Measurements from ENCODE around the gene TSPAN11. TPM values are rescaled to one million over a fixed set of nuclear protein-coding genes. Genes with fewer than 3 reads are reported as not detected.

The TSPAN11 gene
- total and polyA plus RNA-seq, 4 donors, result 0.13 to 1.2 (median 0.44) TPM

- no peak overlapping the region for H3K9ac ChIP-seq (ENCODE audit: low read depth in 1 of 2, low read length in 2 of 2)
- no peaks in the 10 kb centered on the region for H3K27me3 ChIP-seq (ENCODE audit: control insufficient read depth in 4 of 4, insufficient read depth in 4 of 4, low read length in 3 of 4)
- H3K36me3 ChIP-seq (ENCODE audit: control insufficient read depth in 4 of 4, insufficient read depth in 3 of 4, low read depth in 1 of 4, low read length in 3 of 4), result no peaks in the 10 kb centered on the region
- 90% methylated on average over 9 of the region's 9 CpGs for WGBS
- H3K4me1 ChIP-seq (ENCODE audit: control insufficient read depth in 4 of 4, insufficient read depth in 4 of 4, low read length in 3 of 4), result no peaks in the 10 kb centered on the region
- H3K4me3 ChIP-seq (ENCODE audit: low read depth in 1 of 3, low read length in 3 of 3), result no peak overlapping the region
- H3K9me3 ChIP-seq (ENCODE audit: control insufficient read depth in 4 of 4, low read length in 3 of 4), result no peaks in the 10 kb centered on the region
- H3K27ac ChIP-seq (ENCODE audit: low read depth in 1 of 2, low read length in 2 of 2), result no peak overlapping the region
- no peak for TF ChIP-seq HNF4A (conservative IDR thresholded peaks at IDR 0.05)
- TF ChIP-seq RXRA (IDR thresholded peaks at IDR 0.05), result no peak
- no peak for TF ChIP-seq SP1 (IDR thresholded peaks at IDR 0.05)
- no peak for TF ChIP-seq HNF4G (IDR thresholded peaks at IDR 0.05)
- TF ChIP-seq YY1 (IDR thresholded peaks at IDR 0.05), result no peak
- TF ChIP-seq NR2F2 (IDR thresholded peaks at IDR 0.05), result no peak
- no peak for DNase-seq (ENCODE audit: low spot score)
Observed at GRCh38 chr12:30988086-30988485, 61.5 kb downstream of the TSPAN11 start.

- no peak for DNase-seq (ENCODE audit: low spot score)
- 50% methylated on average over 9 of the region's 9 CpGs for WGBS
- Histone ChIP-seq H3K27ac (ENCODE audit: low read depth in 1 of 2, low read length in 2 of 2) (no peak overlapping the region), H3K27me3 (ENCODE audit: control insufficient read depth in 4 of 4, insufficient read depth in 4 of 4, low read length in 3 of 4) (no peaks in the 10 kb centered on the region), H3K9ac (ENCODE audit: low read depth in 1 of 2, low read length in 2 of 2) (no peak overlapping the region), H3K9me3 (ENCODE audit: control insufficient read depth in 4 of 4, low read length in 3 of 4) (no peaks in the 10 kb centered on the region), H3K4me1 (ENCODE audit: control insufficient read depth in 4 of 4, insufficient read depth in 4 of 4, low read length in 3 of 4) (no peaks in the 10 kb centered on the region), H3K36me3 (ENCODE audit: control insufficient read depth in 4 of 4, insufficient read depth in 3 of 4, low read depth in 1 of 4, low read length in 3 of 4) (no peaks in the 10 kb centered on the region), H3K4me3 (ENCODE audit: low read depth in 1 of 3, low read length in 3 of 3) (no peak overlapping the region)
- TF ChIP-seq FOXA2 (IDR thresholded peaks at IDR 0.05) (peak; percentile 54), SP1 (IDR thresholded peaks at IDR 0.05) (no peak), HNF4G (IDR thresholded peaks at IDR 0.05) (no peak), HNF4A (conservative IDR thresholded peaks at IDR 0.05) (no peak), RXRA (IDR thresholded peaks at IDR 0.05) (no peak)
Observed at GRCh38 chr12:30988646-30989286, 62.2 kb downstream of the TSPAN11 start.

- H3K27ac ChIP-seq (ENCODE audit: low read depth in 1 of 2, low read length in 2 of 2), result no peak overlapping the region
- H3K4me3 ChIP-seq (ENCODE audit: low read depth in 1 of 3, low read length in 3 of 3), result no peak overlapping the region
- no peaks in the 10 kb centered on the region for H3K36me3 ChIP-seq (ENCODE audit: control insufficient read depth in 4 of 4, insufficient read depth in 3 of 4, low read depth in 1 of 4, low read length in 3 of 4)
- DNase-seq (ENCODE audit: low spot score), result no peak
- no peak overlapping the region for H3K9ac ChIP-seq (ENCODE audit: low read depth in 1 of 2, low read length in 2 of 2)
- 71% methylated on average over 6 of the region's 6 CpGs for WGBS
- H3K27me3 ChIP-seq (ENCODE audit: control insufficient read depth in 4 of 4, insufficient read depth in 4 of 4, low read length in 3 of 4), result no peaks in the 10 kb centered on the region
- no peaks in the 10 kb centered on the region for H3K9me3 ChIP-seq (ENCODE audit: control insufficient read depth in 4 of 4, low read length in 3 of 4)
- no peaks in the 10 kb centered on the region for H3K4me1 ChIP-seq (ENCODE audit: control insufficient read depth in 4 of 4, insufficient read depth in 4 of 4, low read length in 3 of 4)
- peak in 1 of 2 donors; percentile 21 for TF ChIP-seq RAD21 (IDR thresholded peaks at IDR 0.05)
- no peak for TF ChIP-seq FOXA1 (IDR thresholded peaks at IDR 0.05)
- no peak for TF ChIP-seq YY1 (IDR thresholded peaks at IDR 0.05)
- no peak for TF ChIP-seq REST (IDR thresholded peaks at IDR 0.05)
Observed at GRCh38 chr12:30989754-30990153, 63.2 kb downstream of the TSPAN11 start.

- no peaks in the 10 kb centered on the region for H3K9me3 ChIP-seq (ENCODE audit: control insufficient read depth in 4 of 4, low read length in 3 of 4)
- no peak for DNase-seq (ENCODE audit: low spot score)
- WGBS, result 91% methylated on average over 10 of the region's 10 CpGs
- no peak overlapping the region for H3K27ac ChIP-seq (ENCODE audit: low read depth in 1 of 2, low read length in 2 of 2)
- H3K27me3 ChIP-seq (ENCODE audit: control insufficient read depth in 4 of 4, insufficient read depth in 4 of 4, low read length in 3 of 4), result no peaks in the 10 kb centered on the region
- H3K4me3 ChIP-seq (ENCODE audit: low read depth in 1 of 3, low read length in 3 of 3), result no peak overlapping the region
- H3K36me3 ChIP-seq (ENCODE audit: control insufficient read depth in 4 of 4, insufficient read depth in 3 of 4, low read depth in 1 of 4, low read length in 3 of 4), result no peaks in the 10 kb centered on the region
- H3K4me1 ChIP-seq (ENCODE audit: control insufficient read depth in 4 of 4, insufficient read depth in 4 of 4, low read length in 3 of 4), result no peaks in the 10 kb centered on the region
- H3K9ac ChIP-seq (ENCODE audit: low read depth in 1 of 2, low read length in 2 of 2), result no peak overlapping the region
- TF ChIP-seq ZBTB33 (IDR thresholded peaks at IDR 0.05) (no peak), REST (IDR thresholded peaks at IDR 0.05) (no peak), FOXA2 (IDR thresholded peaks at IDR 0.05) (no peak), FOXA1 (IDR thresholded peaks at IDR 0.05) (no peak), RXRA (IDR thresholded peaks at IDR 0.05) (no peak), RAD21 (IDR thresholded peaks at IDR 0.05) (no peak), TAF1 (conservative IDR thresholded peaks at IDR 0.05) (no peak), SP1 (IDR thresholded peaks at IDR 0.05) (no peak), ATF3 (IDR thresholded peaks at IDR 0.05) (no peak)
Observed at GRCh38 chr12:30990316-30990715, 63.8 kb downstream of the TSPAN11 start.
